ENCODE results near the gene EIF5AL1. TPM values are rescaled to one million over a fixed set of nuclear protein-coding genes. Genes with fewer than 3 reads are reported as not detected.
A peak's percentile ranks its signal among the peaks of the same experiment; 100 is the strongest.
"Not testable (repeated sequence)": the region's sequence is repeated elsewhere in the genome, so short reads cannot be mapped to it uniquely, and the experiment has no call there.

Gene EIF5AL1
- polyA plus RNA-seq, 3 donors: 0.42 to 3.4 (median 1.6) TPM

- no peak for DNase-seq
Observed at GRCh38 chr10:79552143-79552542, 39.8 kb downstream of the EIF5AL1 start.

DNA sequence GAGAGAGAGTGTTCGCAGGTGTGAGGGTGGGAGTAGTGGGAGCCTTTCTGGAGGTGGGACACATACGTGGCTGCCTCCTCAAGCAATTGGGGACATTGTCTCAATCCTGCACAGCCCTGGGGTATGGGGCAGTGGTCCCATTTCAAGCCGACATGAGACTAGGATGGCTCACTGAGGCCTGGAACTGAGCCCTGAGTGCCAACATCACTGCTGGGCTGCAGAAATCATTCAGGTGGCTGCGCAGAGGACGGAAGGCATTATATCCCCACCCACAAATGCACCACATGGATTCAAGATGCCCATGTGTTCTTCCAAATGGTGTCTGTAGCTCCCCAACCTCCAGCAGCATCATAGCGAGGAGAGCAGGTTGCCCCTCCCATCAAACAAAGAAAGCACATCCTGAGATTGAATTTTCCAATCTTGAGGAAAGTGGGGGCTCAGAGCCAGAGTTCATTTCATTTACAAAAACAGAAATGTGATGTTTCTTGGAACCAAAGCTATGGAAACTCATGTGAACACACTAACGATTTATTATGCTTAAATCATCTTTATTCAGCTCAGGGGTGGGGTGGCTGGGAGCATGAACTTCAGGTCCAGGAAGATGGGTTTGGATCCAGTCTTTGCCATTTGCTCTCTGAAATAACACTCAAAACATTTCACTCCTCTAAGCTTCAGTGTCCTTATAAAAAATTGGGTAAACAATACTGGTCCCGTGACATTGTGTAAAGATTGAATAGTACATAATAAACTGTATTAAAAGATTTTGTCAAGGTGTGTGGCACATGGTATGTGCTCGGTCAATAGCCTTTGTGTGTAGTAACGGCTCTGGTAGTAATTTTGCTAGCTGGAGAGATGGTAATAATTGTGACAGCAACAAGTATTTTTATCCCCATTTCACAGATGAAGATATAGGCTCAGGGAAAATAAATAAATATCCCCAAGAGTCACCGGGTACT lies 43.3 kb downstream of the EIF5AL1 start:
- no peak for DNase-seq

- DNase-seq: not testable (repeated sequence)
Observed at GRCh38 chr10:79556961-79557360, 44.6 kb downstream of the EIF5AL1 start.

DNA sequence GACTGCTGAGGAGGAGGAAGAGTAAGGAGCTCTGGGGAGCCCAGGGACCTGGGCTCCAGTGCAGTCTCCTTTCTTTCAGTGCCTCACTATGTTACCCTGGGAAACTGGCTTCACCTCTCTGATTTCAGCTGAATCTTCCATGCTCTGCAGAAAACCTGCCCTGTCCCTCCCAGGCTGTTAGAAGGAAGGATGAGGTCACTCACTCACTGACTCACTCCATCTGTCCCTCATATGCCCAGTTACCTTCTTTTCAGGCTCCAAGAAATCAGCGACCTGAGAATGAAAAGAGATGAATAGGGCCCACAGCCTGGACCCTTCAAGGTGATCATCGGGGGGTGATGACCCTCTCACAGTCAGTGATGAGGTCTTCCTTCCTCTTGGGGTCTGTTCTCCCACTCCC lies 47.4 kb downstream of the EIF5AL1 start:
- DNase-seq: no peak

- no peak for DNase-seq
Observed at GRCh38 chr10:79560160-79560709, 47.9 kb downstream of the EIF5AL1 start, which contains the start of gene SFTPA2. Gene SFTPA2, minus strand, starts transcription at chr10:79560407. Its CDS starts 924 bp downstream, at chr10:79559483.

- DNase-seq: no peak
Observed at GRCh38 chr10:79561257-79561656, 48.9 kb downstream of the EIF5AL1 start.

DNA sequence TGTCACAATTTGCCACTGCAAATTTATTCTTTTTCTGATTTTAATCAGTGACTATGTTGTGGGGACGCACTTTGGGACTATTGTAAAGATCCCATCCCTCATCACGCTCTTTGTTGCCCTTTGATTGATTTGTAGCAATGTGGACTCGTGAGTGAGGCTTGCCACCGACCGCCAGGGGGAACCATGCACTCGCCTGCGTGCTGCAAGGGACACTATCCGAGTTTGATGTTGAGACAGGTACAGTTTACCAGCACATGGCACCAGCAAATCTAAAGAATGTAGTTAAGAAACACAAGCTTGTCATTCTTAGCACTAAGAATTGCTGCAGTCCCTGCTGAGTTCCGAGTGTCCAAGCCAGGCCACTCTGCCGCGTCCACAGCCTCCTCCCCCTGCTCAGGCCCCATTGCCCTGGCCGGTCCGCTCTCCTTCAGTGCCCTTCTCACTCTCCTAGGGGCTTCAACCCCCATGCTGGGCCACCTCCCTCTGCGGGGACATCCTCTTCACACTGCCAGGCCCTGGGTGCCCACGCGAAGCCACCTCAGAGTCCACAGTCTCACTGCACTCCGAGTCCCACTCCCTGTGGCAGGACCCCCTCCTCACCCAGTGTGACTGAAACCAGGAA lies 49.9 kb downstream of the EIF5AL1 start:
- peak; percentile 57 for DNase-seq

DNA sequence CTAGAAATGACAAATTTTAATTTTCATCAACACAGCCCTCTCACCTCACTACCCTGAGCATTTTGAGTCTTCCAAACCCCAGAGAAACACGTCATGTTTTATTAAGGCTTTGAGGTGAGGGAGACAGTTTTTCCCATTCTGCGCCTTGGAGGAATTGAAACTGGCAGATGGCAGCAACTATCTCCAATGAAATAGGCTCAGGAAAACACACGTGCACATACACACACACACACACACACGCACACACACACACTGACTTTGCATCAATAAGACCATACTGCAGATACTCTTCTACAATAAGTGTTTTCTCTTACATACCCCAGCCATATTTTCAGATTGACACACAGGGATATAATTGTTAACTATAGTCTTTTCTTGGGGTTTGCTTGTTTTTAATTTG lies 51.1 kb downstream of the EIF5AL1 start:
- DNase-seq: no peak

Other genes with a start within 250 kb of the EIF5AL1 start
- gene PPIF, start 165.1 kb upstream of the EIF5AL1 start, polyA plus RNA-seq (ENCODE audit: insufficient read length in 3 of 3): 10 to 100 TPM; 64.7 to 77.5 (median 73.4) TPM
- gene ZCCHC24, start 66.9 kb upstream of the EIF5AL1 start, polyA plus RNA-seq (ENCODE audit: insufficient read length in 3 of 3): 10 to 100 TPM; 18.3 to 25.5 (median 22.5) TPM
- gene SFTPA2, start 47.9 kb downstream of the EIF5AL1 start, polyA plus RNA-seq (ENCODE audit: insufficient read length in 3 of 3): under 1 TPM in 2 of 3 donors, not detected in 1; 0.13 TPM
- gene SFTPA1, start 98.4 kb downstream of the EIF5AL1 start, polyA plus RNA-seq (ENCODE audit: insufficient read length in 3 of 3): under 1 TPM in 1 of 3 donors, not detected in 2; 0.04 TPM
- 1 to 10 TPM in 2 of 3 donors, under 1 TPM in 1; 0.84 to 5.1 (median 4.6) TPM for gene NUTM2B, start 190.7 kb downstream of the EIF5AL1 start, polyA plus RNA-seq (ENCODE audit: insufficient read length in 3 of 3)

All from renal pelvis (tissue), 4 donors.